Neuronal stem cell (in vitro differentiated cells): Measurements from ENCODE around the gene NWD2.

Experiments used
- DNase-seq: peaks from one replicate; pipeline ENCODE4 v3.0.0-alpha.2; 2013; ENCODE audit warnings: low spot score
- H2AFZ ChIP-seq: one replicate; pipeline ENCODE4 v1.6.1; 2013; ENCODE audit warnings: mild to moderate bottlenecking, low read length, inconsistent platforms
- H2AK5ac ChIP-seq: 2 replicates; pipeline ENCODE4 v1.6.1; 2013; ENCODE audit warnings: low read depth, mild to moderate bottlenecking, inconsistent platforms, low read length, moderate library complexity, mixed read lengths
- H2BK120ac ChIP-seq: 2 replicates; pipeline ENCODE4 v1.6.1; 2013; ENCODE audit warnings: low read depth, mild to moderate bottlenecking, inconsistent platforms, low read length, moderate library complexity, mixed read lengths
- H2BK12ac ChIP-seq: one replicate; pipeline ENCODE4 v1.6.1; 2013; ENCODE audit warnings: low read length, inconsistent platforms
- H2BK15ac ChIP-seq: 2 replicates; pipeline ENCODE4 v1.6.1; 2013; ENCODE audit warnings: mild to moderate bottlenecking, low read length, inconsistent platforms, mixed read lengths
- H2BK5ac ChIP-seq: one replicate; pipeline ENCODE4 v1.6.1; 2013; ENCODE audit warnings: inconsistent platforms, mild to moderate bottlenecking, low read length, moderate library complexity
- H3K14ac ChIP-seq: one replicate; pipeline ENCODE4 v1.6.1; 2013; ENCODE audit warnings: low read length, inconsistent platforms
- H3K18ac ChIP-seq: 2 replicates; pipeline ENCODE4 v1.6.1; 2013; ENCODE audit warnings: low read length, inconsistent platforms
- H3K23ac ChIP-seq: 2 replicates; pipeline ENCODE4 v1.6.1; 2013; ENCODE audit warnings: low read depth, mild to moderate bottlenecking, mixed read lengths, low read length, inconsistent platforms; ENCODE audit not compliant: poor library complexity
- H3K27ac ChIP-seq: replicated peaks from 3 replicates; pipeline ENCODE4 v1.5.1; 2013; ENCODE audit warnings: low read length, inconsistent platforms
- H3K27me3 ChIP-seq, 3 experiments: 2 replicates each; pipeline ENCODE4 v1.6.1; 2013; ENCODE audit warnings: low read length in 3 of 3, mild to moderate bottlenecking in 2 of 3, inconsistent platforms in 1 of 3, low read depth in 1 of 3, mixed read lengths in 1 of 3, moderate library complexity in 1 of 3; ENCODE audit not compliant: control insufficient read depth in 3 of 3, insufficient read depth in 3 of 3
- H3K36me3 ChIP-seq, 2 donors: replicated peaks in 1 of 2; 2 replicates each; pipeline ENCODE4 v1.6.1; 2013; ENCODE audit warnings: low read length in 2 of 2; ENCODE audit not compliant: control insufficient read depth in 2 of 2, insufficient read depth in 2 of 2
- H3K4ac ChIP-seq: 2 replicates; pipeline ENCODE4 v1.6.1; 2013; ENCODE audit warnings: inconsistent platforms, mild to moderate bottlenecking, low read length, moderate library complexity
- H3K4me1 ChIP-seq, 2 donors: 1 replicate in 1 of 2; 2 replicates in 1 of 2; pipeline ENCODE4 v1.6.1; 2013; ENCODE audit warnings: low read length in 2 of 2, low read depth in 1 of 2; ENCODE audit not compliant: control insufficient read depth in 2 of 2, insufficient read depth in 1 of 2
- H3K4me2 ChIP-seq: one replicate; pipeline ENCODE4 v1.6.1; 2013; ENCODE audit warnings: mild to moderate bottlenecking, low read length, inconsistent platforms; ENCODE audit not compliant: insufficient read depth, poor library complexity, severe bottlenecking
- H3K4me3 ChIP-seq, 2 donors: 2 replicates each; pipeline ENCODE4 v1.5.1; 2013; ENCODE audit warnings: low read length in 2 of 2, mild to moderate bottlenecking in 2 of 2, inconsistent platforms in 1 of 2, moderate library complexity in 1 of 2
- H3K79me1 ChIP-seq: one replicate; pipeline ENCODE4 v1.6.1; 2013; ENCODE audit warnings: low read depth, mild to moderate bottlenecking, inconsistent platforms, low read length, moderate library complexity
- H3K9ac ChIP-seq: one replicate; pipeline ENCODE4 v1.6.1; 2013; ENCODE audit warnings: mild to moderate bottlenecking, low read depth, low read length, inconsistent platforms; ENCODE audit not compliant: poor library complexity
- H3K9me3 ChIP-seq, 2 donors: replicated peaks in 1 of 2; 2 replicates each; pipeline versions ENCODE3 to v1.6.1; 2013; ENCODE audit warnings: low read length in 2 of 2, mild to moderate bottlenecking in 2 of 2, inconsistent platforms in 1 of 2, low read depth in 1 of 2, mixed read lengths in 1 of 2, moderate library complexity in 1 of 2; ENCODE audit not compliant: control insufficient read depth in 2 of 2, insufficient read depth in 1 of 2
- H4K8ac ChIP-seq: one replicate; pipeline ENCODE4 v1.6.1; 2013; ENCODE audit warnings: low read depth, mild to moderate bottlenecking, inconsistent platforms, low read length, moderate library complexity
- H4K91ac ChIP-seq: one replicate; pipeline ENCODE4 v1.6.1; 2013; ENCODE audit warnings: low read length, low read depth, mild to moderate bottlenecking, inconsistent platforms; ENCODE audit not compliant: poor library complexity
- WGBS, 2 donors: extraction: QIAGEN DNeasy Blood & Tissue Kit; methylation state at CpG; one replicate each; pipeline ENCODE4 v1.1.7; 2013; ENCODE audit warnings: missing lambda C conversion rate in 2 of 2, mixed read lengths in 1 of 2; ENCODE audit not compliant: insufficient read length in 2 of 2, insufficient replicate concordance in 1 of 2; ENCODE audit errors: extremely low coverage in 2 of 2; 5-methylcytosine and 5-hydroxymethylcytosine counted together

NWD2 gene

DNA sequence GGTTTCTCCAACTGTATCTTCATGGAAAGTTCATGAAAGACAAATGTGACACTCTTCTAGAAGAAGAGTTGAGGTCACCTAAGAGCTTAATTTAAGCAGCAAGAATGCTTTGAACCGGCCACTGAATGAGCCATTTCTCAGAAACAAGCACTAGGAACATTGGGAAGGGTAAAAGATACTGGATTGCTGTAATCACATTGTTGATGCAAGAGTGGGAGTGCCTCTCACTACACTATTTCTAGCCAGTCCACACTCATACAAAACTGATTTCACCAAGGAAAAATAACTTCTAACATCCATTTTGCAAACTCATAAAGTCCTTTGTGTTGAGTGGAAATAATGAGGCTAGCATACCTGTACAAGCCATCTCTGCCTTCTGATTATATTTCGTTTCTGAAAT lies 221.3 kb downstream of the NWD2 start:
- H3K23ac ChIP-seq, result no peak overlapping the region
- H3K27me3 ChIP-seq, result peaks cover 0 to 4% (median 0%) of the 10 kb centered on the region in 3 experiments
- H3K4me1 ChIP-seq, result no peaks in the 10 kb centered on the region
- no peak overlapping the region for H3K14ac ChIP-seq
- H3K36me3 ChIP-seq, result no peaks in the 10 kb centered on the region
- H2BK12ac ChIP-seq, result no peak overlapping the region
- no peak overlapping the region for H3K18ac ChIP-seq
- DNase-seq, result no peak
- H3K9ac ChIP-seq, result no peak overlapping the region
- no peak overlapping the region for H2BK5ac ChIP-seq
- H3K4me2 ChIP-seq, result no peak overlapping the region
- no peaks in the 10 kb centered on the region for H3K79me1 ChIP-seq
- no peak overlapping the region for H3K4ac ChIP-seq
- H4K91ac ChIP-seq, result no peak overlapping the region
- no peak overlapping the region for H2BK15ac ChIP-seq
- no peak overlapping the region for H3K27ac ChIP-seq
- H2AK5ac ChIP-seq, result no peak overlapping the region
- no peaks in the 10 kb centered on the region for H3K9me3 ChIP-seq
- no peak overlapping the region for H2BK120ac ChIP-seq
- H2AFZ ChIP-seq, result no peak overlapping the region
- H4K8ac ChIP-seq, result no peak overlapping the region
- no CpG with 5 or more reads among the region's 2 CpGs for WGBS, 2 donors
- H3K4me3 ChIP-seq, result no peak overlapping the region

DNA sequence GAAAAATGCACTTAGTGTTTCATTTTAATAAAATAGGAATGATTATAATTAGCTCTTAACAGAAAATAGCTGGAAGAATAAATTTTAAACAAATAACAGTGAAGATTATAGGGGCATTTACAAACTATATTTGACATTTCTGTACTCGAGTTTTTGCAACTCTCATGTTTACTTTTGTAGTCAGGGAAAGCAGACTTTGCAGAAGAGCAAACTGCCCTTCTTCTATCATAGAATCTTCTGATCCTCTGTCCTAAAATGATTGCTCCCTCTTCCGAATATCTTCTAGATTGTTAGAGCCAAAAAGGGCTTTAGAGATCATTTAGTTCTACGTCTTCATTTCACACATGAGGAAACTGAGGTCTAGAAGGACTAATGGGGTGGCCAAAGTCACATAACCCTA lies 222.7 kb downstream of the NWD2 start:
- Histone ChIP-seq H3K18ac (no peak overlapping the region), H3K9me3 (no peaks in the 10 kb centered on the region), H2BK15ac (no peak overlapping the region), H2AFZ (no peak overlapping the region), H3K27me3 (peaks cover 0 to 3% (median 0%) of the 10 kb centered on the region in 3 experiments), H2BK12ac (no peak overlapping the region), H3K36me3 (no peaks in the 10 kb centered on the region), H4K91ac (no peak overlapping the region), H3K9ac (no peak overlapping the region), H2AK5ac (no peak overlapping the region), H3K14ac (no peak overlapping the region), H3K4ac (no peak overlapping the region), H3K79me1 (no peaks in the 10 kb centered on the region), H3K4me3 (no peak overlapping the region), H3K23ac (no peak overlapping the region), H3K4me2 (no peak overlapping the region), H2BK120ac (no peak overlapping the region), H3K4me1 (no peaks in the 10 kb centered on the region), H3K27ac (no peak overlapping the region), H4K8ac (no peak overlapping the region), H2BK5ac (no peak overlapping the region)
- DNase-seq, result no peak
- no CpG with 5 or more reads among the region's 3 CpGs for WGBS, 2 donors

DNA sequence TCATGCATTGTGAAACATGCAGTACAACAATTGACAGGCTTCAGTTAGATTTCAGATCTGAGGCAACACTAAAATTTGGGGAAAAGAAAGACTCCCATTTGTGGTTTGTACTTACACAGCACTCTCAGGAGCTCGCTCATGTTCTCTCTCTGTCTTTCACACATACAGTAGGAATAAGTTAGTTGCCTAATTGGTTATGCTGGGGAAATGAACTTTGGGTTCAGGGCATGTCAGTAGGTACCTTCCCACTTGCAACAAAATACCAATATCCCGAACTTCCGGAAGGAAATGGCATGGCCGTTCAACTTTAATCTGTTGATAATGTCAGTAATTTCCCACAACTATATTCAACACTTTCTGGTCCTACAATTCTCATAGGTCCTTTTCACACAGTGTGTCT lies 223.3 kb downstream of the NWD2 start:
- Histone ChIP-seq H3K18ac (no peak overlapping the region), H2BK12ac (no peak overlapping the region), H4K91ac (no peak overlapping the region), H3K9ac (no peak overlapping the region), H3K9me3 (no peaks in the 10 kb centered on the region), H3K4ac (no peak overlapping the region), H3K4me2 (no peak overlapping the region), H2AK5ac (no peak overlapping the region), H3K79me1 (no peaks in the 10 kb centered on the region), H2BK15ac (no peak overlapping the region), H3K27ac (no peak overlapping the region), H3K4me1 (no peaks in the 10 kb centered on the region), H3K27me3 (peaks cover 0 to 3% (median 0%) of the 10 kb centered on the region in 3 experiments), H3K14ac (no peak overlapping the region), H4K8ac (no peak overlapping the region), H2AFZ (no peak overlapping the region), H2BK120ac (no peak overlapping the region), H3K23ac (no peak overlapping the region), H2BK5ac (no peak overlapping the region), H3K4me3 (no peak overlapping the region), H3K36me3 (no peaks in the 10 kb centered on the region)
- WGBS, 2 donors, result no CpG with 5 or more reads among the region's 4 CpGs
- DNase-seq, result no peak

DNA sequence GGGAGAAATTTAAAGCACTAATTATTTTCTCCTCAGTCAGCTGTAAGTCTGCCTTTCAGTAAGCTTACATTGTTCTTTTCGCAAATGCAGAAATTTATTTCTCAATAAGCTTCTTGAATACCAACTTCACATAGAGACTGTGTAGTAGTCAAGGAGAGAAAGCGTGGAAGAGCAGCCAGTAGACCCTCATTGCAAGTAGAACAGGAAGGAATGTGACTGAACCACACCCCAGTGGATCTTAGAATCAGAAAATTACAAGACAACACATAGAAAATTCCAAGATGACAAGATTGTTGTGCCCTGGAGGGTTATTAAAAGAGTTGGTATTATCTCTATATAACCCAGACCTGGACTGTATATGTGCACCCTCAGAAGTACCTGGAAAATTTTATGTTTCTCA lies 224.7 kb downstream of the NWD2 start:
- Histone ChIP-seq H2BK15ac (no peak overlapping the region), H3K4ac (no peak overlapping the region)
- WGBS, 2 donors, result no CpG with 5 or more reads among the region's 2 CpGs

More for the DNA sequence above, 224.7 kb downstream of the NWD2 start:
- Histone ChIP-seq H3K36me3 (no peaks in the 10 kb centered on the region), H2AK5ac (no peak overlapping the region), H3K14ac (no peak overlapping the region), H3K27me3 (peaks cover 0 to 3% (median 0%) of the 10 kb centered on the region in 3 experiments), H4K91ac (no peak overlapping the region), H2AFZ (no peak overlapping the region), H3K4me1 (no peaks in the 10 kb centered on the region), H2BK12ac (no peak overlapping the region), H3K79me1 (no peaks in the 10 kb centered on the region), H3K4me3 (no peak overlapping the region), H2BK120ac (no peak overlapping the region), H4K8ac (no peak overlapping the region), H3K9me3 (no peaks in the 10 kb centered on the region), H2BK5ac (no peak overlapping the region), H3K9ac (no peak overlapping the region), H3K23ac (no peak overlapping the region), H3K27ac (no peak overlapping the region), H3K18ac (no peak overlapping the region), H3K4me2 (no peak overlapping the region)
- DNase-seq, result no peak
